Right lobe of liver (tissue), 6 donors: ENCODE data around the gene ERC2. TPM values are rescaled to one million over a fixed set of nuclear protein-coding genes. Genes with fewer than 3 reads are reported as not detected.

Source experiments
- ATAC-seq, 4 donors: fragments of 200-7000 bp; cut with Tn5 transposase; one replicate each; pipeline ENCODE4 v1.9.1; 2020; ENCODE audit warnings: mild to moderate bottlenecking in 4 of 4, moderate library complexity in 4 of 4
- DNase-seq, 3 donors: peaks; one replicate each; pipeline ENCODE4 v3.0.0-alpha.2; 2020
- H3K27ac ChIP-seq, 3 donors: fragments of 200-600 bp; one replicate each; pipeline ENCODE4 v1.8.0; 2022
- H3K27me3 ChIP-seq, 2 donors: fragments of 200-600 bp; one replicate each; pipeline ENCODE4 v1.8.0; 2022
- H3K36me3 ChIP-seq, 4 donors: fragments of 200-600 bp; sonication (generic) in 1 of 4; one replicate each; pipeline versions ENCODE4 v1.5.1 to v1.8.0; 2017 to 2022; ENCODE audit warnings: control low read depth in 1 of 4
- H3K4me1 ChIP-seq, 4 donors: fragments of 200-600 bp; sonication (generic) in 1 of 4; one replicate each; pipeline versions ENCODE4 v1.5.1 to v1.8.0; 2017 to 2022; ENCODE audit warnings: control low read depth in 1 of 4
- H3K4me3 ChIP-seq, 3 donors: fragments of 200-600 bp; one replicate each; pipeline ENCODE4 v1.8.0; 2022
- H3K9me3 ChIP-seq, 4 donors: fragments of 200-600 bp; sonication (generic) in 1 of 4; one replicate each; pipeline versions ENCODE4 v1.5.1 to v1.8.0; 2017 to 2022; ENCODE audit warnings: control low read depth in 1 of 4
- CTCF ChIP-seq, 4 donors: fragments of 200-600 bp in 3 of 4; fragments of 450-650 bp in 1 of 4; IDR thresholded peaks; one replicate each; pipeline versions ENCODE4 v1.5.1 to v1.8.0; 2016 to 2022; ENCODE audit warnings: antibody characterized with exemption in 4 of 4, mild to moderate bottlenecking in 2 of 4
- POLR2A ChIP-seq: fragments of 450-650 bp; IDR thresholded peaks from one replicate; pipeline ENCODE4 v1.6.1; 2017; ENCODE audit warnings: antibody characterized with exemption, mild to moderate bottlenecking
- WGBS: methylation state at CpG from one replicate; pipeline ENCODE4 v1.1.6; 2018; ENCODE audit warnings: low coverage, low lambda C conversion rate; ENCODE audit not compliant: insufficient coverage; ENCODE audit errors: missing lambda C conversion rate; 5-methylcytosine and 5-hydroxymethylcytosine counted together
- intact Hi-C, 2 donors: fragments of 100-400 bp; cut with DNase I; formaldehyde crosslinking; loops; one replicate each; pipeline versions ENCODE4 v1.11.2 to v1.14.1; 2022
- total RNA-seq, 6 experiments: library from RNA; depleted of rRNA in 2 of 6; stranded (reverse); fragments of >200 nt in 2 of 6; fragmentation: NEBNext Ultra II Directional in 3 of 6; extraction: Animal tissue kit (Norgen Biotek cat#: 25700) in 3 of 6; gene quantifications; one replicate each; pipeline versions ENCODE4 v1.1.0 to v1.2.4, GENCODE V29; 2016 to 2023
- donor health status: DM: no; HTN: yes; CAD: no.
- donor health status: DM: no; HTN: no; CAD: no.
- donor health status: DM: no; HTN: no; CAD: no.
- donor health status: DM: no; HTN: yes; CAD: no.
- donor health status: DM: no; HTN: yes; CAD: no.

The ERC2 gene
- total RNA-seq, 6 experiments from 2014 or later, result not detected

GRCh38 chr3:55742832-55743136 lies 725.5 kb downstream of the ERC2 start:
- DNase-seq, result no peak
- no peak for TF ChIP-seq POLR2A
- TF ChIP-seq CTCF (IDR thresholded peaks at IDR 0.05), result no peak
- 71% methylated on average over 2 of the region's 2 CpGs for WGBS
- intact Hi-C loops, result loop anchor here in 1 of 2 donors (10.0 kb wide), 1 partner anchor 258 kb away; the partner anchor contains the start of gene WNT5A
- Histone ChIP-seq H3K27ac (no peak overlapping the region), H3K9me3 (no peaks in the 10 kb centered on the region), H3K4me3 (no peak overlapping the region), H3K4me1 (no peaks in the 10 kb centered on the region), H3K36me3 (no peaks in the 10 kb centered on the region), H3K27me3 (no peaks in the 10 kb centered on the region)
- no peak for ATAC-seq

- WGBS, result 71% methylated on average over 4 of the region's 4 CpGs
These were observed 726.0 kb downstream of the ERC2 start for GRCh38 chr3:55742022-55742831.

GRCh38 chr3:55737186-55737585 lies 731.1 kb downstream of the ERC2 start:
- ATAC-seq (no peak), DNase-seq (no peak)
- H3K4me3 ChIP-seq, result no peak overlapping the region
- WGBS, result 51% methylated on average over 3 of the region's 5 CpGs
- no peaks in the 10 kb centered on the region for H3K36me3 ChIP-seq
- intact Hi-C loops, result no loop called here
- no peak overlapping the region for H3K27ac ChIP-seq
- H3K4me1 ChIP-seq, result no peaks in the 10 kb centered on the region
- H3K9me3 ChIP-seq, result no peaks in the 10 kb centered on the region
- TF ChIP-seq CTCF (IDR thresholded peaks at IDR 0.05) (no peak), POLR2A (no peak)
- H3K27me3 ChIP-seq, result no peaks in the 10 kb centered on the region

More at GRCh38 chr3:55742022-55742831, 726.0 kb downstream of the ERC2 start:
- no peak for TF ChIP-seq POLR2A
- no peak for TF ChIP-seq CTCF (IDR thresholded peaks at IDR 0.05)
- intact Hi-C loops, result loop anchor here in 1 of 2 donors (10.0 kb wide), 1 partner anchor 257 kb away; the partner anchor contains the start of gene WNT5A
- Histone ChIP-seq H3K27ac (no peak overlapping the region), H3K9me3 (no peaks in the 10 kb centered on the region), H3K27me3 (no peaks in the 10 kb centered on the region), H3K36me3 (no peaks in the 10 kb centered on the region), H3K4me3 (no peak overlapping the region), H3K4me1 (no peaks in the 10 kb centered on the region)
- DNase-seq (no peak), ATAC-seq (no peak)

- ATAC-seq (no peak), DNase-seq (no peak)
- Histone ChIP-seq H3K4me3 (no peak overlapping the region), H3K9me3 (no peaks in the 10 kb centered on the region), H3K27ac (no peak overlapping the region), H3K27me3 (no peaks in the 10 kb centered on the region), H3K36me3 (no peaks in the 10 kb centered on the region), H3K4me1 (no peaks in the 10 kb centered on the region)
- no peak for TF ChIP-seq CTCF (IDR thresholded peaks at IDR 0.05)
- no peak for TF ChIP-seq POLR2A
- WGBS, result 28% methylated on average over 3 of the region's 3 CpGs
- intact Hi-C loops, result no loop called here
These were observed 732.3 kb downstream of the ERC2 start for GRCh38 chr3:55735976-55736375.
